MM.1S (cell line): ENCODE results near the gene IFI35.

Experiments
- DNase-seq: peaks from one replicate; pipeline ENCODE4 v3.0.0-alpha.2; 2015
- H2AFZ ChIP-seq: fragments of 300-600 bp; sonication (generic); 2 replicates; pipeline ENCODE4 v1.6.0; 2016; ENCODE audit warnings: antibody characterized with exemption, low read length
- H3F3A ChIP-seq: fragments of 300-600 bp; sonication (generic); 2 replicates; pipeline ENCODE4 v1.6.1; 2016; ENCODE audit warnings: mild to moderate bottlenecking, antibody characterized with exemption, low read length, moderate library complexity, mixed read lengths; ENCODE audit not compliant: insufficient read depth
- H3K27ac ChIP-seq: fragments of 300-600 bp; sonication (generic); 2 replicates; pipeline ENCODE4 v1.5.1; 2016; ENCODE audit warnings: mild to moderate bottlenecking, low read length
- H3K27me3 ChIP-seq: fragments of 300-600 bp; sonication (generic); replicated peaks from 2 replicates; pipeline ENCODE4 v1.6.0; 2016; ENCODE audit warnings: low read length; ENCODE audit not compliant: insufficient read depth
- H3K36me3 ChIP-seq: fragments of 300-600 bp; sonication (generic); replicated peaks from 2 replicates; pipeline ENCODE4 v1.6.1; 2016; ENCODE audit warnings: mild to moderate bottlenecking, low read length, mixed read lengths; ENCODE audit not compliant: insufficient read depth
- H3K4me1 ChIP-seq: fragments of 300-600 bp; sonication (generic); 2 replicates; pipeline ENCODE4 v1.6.1; 2016; ENCODE audit warnings: low read length, mixed read lengths
- H3K4me2 ChIP-seq: fragments of 300-600 bp; sonication (generic); 2 replicates; pipeline ENCODE4 v1.6.0; 2016; ENCODE audit warnings: low read depth, low read length
- H3K4me3 ChIP-seq: fragments of 300-600 bp; sonication (generic); 2 replicates; pipeline ENCODE4 v1.5.1; 2016; ENCODE audit warnings: low read length, mixed read lengths
- H3K79me2 ChIP-seq: fragments of 300-600 bp; sonication (generic); 2 replicates; pipeline ENCODE4 v1.6.1; 2016; ENCODE audit warnings: mixed run types, low read length, mixed read lengths
- H3K9ac ChIP-seq: fragments of 300-600 bp; sonication (generic); 2 replicates; pipeline ENCODE4 v1.6.1; 2016; ENCODE audit warnings: low read length, mixed read lengths
- H3K9me2 ChIP-seq: fragments of 300-600 bp; sonication (generic); replicated peaks from 2 replicates; pipeline ENCODE4 v1.6.1; 2016; ENCODE audit warnings: mild to moderate bottlenecking, low read length, mixed read lengths; ENCODE audit not compliant: insufficient read depth
- H3K9me3 ChIP-seq: fragments of 300-600 bp; sonication (generic); replicated peaks from 2 replicates; pipeline ENCODE4 v1.6.1; 2016; ENCODE audit warnings: mild to moderate bottlenecking, low read length, mixed read lengths; ENCODE audit not compliant: insufficient read depth
- H4K20me1 ChIP-seq: fragments of 300-600 bp; sonication (generic); 2 replicates; pipeline ENCODE4 v1.6.1; 2016; ENCODE audit warnings: mild to moderate bottlenecking, low read length, moderate library complexity, mixed read lengths; ENCODE audit not compliant: insufficient read depth
- CTCF ChIP-seq: fragments of 300-600 bp; sonication (generic); IDR thresholded peaks from 2 replicates; pipeline ENCODE4 v1.5.1; 2016; ENCODE audit warnings: antibody characterized with exemption, low read length, mixed read lengths
- EZH2 ChIP-seq: fragments of 300-600 bp; sonication (generic); optimal IDR thresholded peaks from 2 replicates; pipeline ENCODE3; 2017; ENCODE audit warnings: low read depth, mild to moderate bottlenecking, antibody characterized with exemption, low read length, mixed read lengths
- EZH2phosphoT487 ChIP-seq: fragments of 300-600 bp; sonication (generic); IDR thresholded peaks from 2 replicates; pipeline ENCODE4 v1.6.1; 2018; ENCODE audit warnings: antibody characterized with exemption, low read length

The IFI35 gene

GRCh38 chr17:43015579-43015978 lies 9.0 kb downstream of the IFI35 start:
- Histone ChIP-seq H3K4me2 (no peak overlapping the region), H3F3A (no peaks in the 10 kb centered on the region), H3K9me3 (no peaks in the 10 kb centered on the region), H3K4me1 (no peaks in the 10 kb centered on the region), H3K9me2 (no peaks in the 10 kb centered on the region), H2AFZ (no peak overlapping the region), H3K4me3 (no peak overlapping the region), H3K79me2 (no peaks in the 10 kb centered on the region), H3K27ac (no peak overlapping the region), H3K36me3 (no peaks in the 10 kb centered on the region), H3K27me3 (no peaks in the 10 kb centered on the region), H3K9ac (no peak overlapping the region), H4K20me1 (no peaks in the 10 kb centered on the region)
- TF ChIP-seq EZH2 = no peak
- TF ChIP-seq EZH2phosphoT487 = no peak
- no peak for TF ChIP-seq CTCF
- DNase-seq = no peak

- DNase-seq = no peak
- Histone ChIP-seq H3K4me1 (no peaks in the 10 kb centered on the region), H3K9me3 (no peaks in the 10 kb centered on the region), H3K27me3 (no peaks in the 10 kb centered on the region), H3K9ac (no peak overlapping the region), H3K36me3 (no peaks in the 10 kb centered on the region), H3F3A (no peaks in the 10 kb centered on the region), H3K4me2 (no peak overlapping the region), H3K9me2 (no peaks in the 10 kb centered on the region), H3K27ac (no peak overlapping the region), H3K4me3 (no peak overlapping the region), H3K79me2 (no peaks in the 10 kb centered on the region), H4K20me1 (no peaks in the 10 kb centered on the region), H2AFZ (no peak overlapping the region)
- TF ChIP-seq EZH2 (no peak), CTCF (no peak), EZH2phosphoT487 (no peak)
Observed at GRCh38 chr17:43016216-43016615, 9.6 kb downstream of the IFI35 start.

- Histone ChIP-seq H3K4me3 (no peak overlapping the region), H2AFZ (no peak overlapping the region), H3K27ac (no peak overlapping the region), H3K79me2 (no peaks in the 10 kb centered on the region), H3K9me2 (no peaks in the 10 kb centered on the region), H3K9ac (no peak overlapping the region), H3K36me3 (no peaks in the 10 kb centered on the region), H3K4me1 (no peaks in the 10 kb centered on the region), H3K4me2 (no peak overlapping the region), H3K27me3 (no peaks in the 10 kb centered on the region), H4K20me1 (no peaks in the 10 kb centered on the region), H3K9me3 (no peaks in the 10 kb centered on the region), H3F3A (peaks cover 5% of the 10 kb centered on the region; the same call in 1 of the 2 replicates)
- no peak for DNase-seq
- TF ChIP-seq CTCF (no peak), EZH2phosphoT487 (no peak), EZH2 (no peak)
Observed at GRCh38 chr17:43018008-43018853, 11.6 kb downstream of the IFI35 start.
